SK-N-SH treated with all-trans-retinoic acid at 6 μM for 48 hours (cell line): ENCODE data around the gene CNTLN.

Source experiments
- ATAC-seq: fragments of 200-7000 bp; cut with Tn5 transposase; 3 replicates; pipeline ENCODE4 v1.9.1; 2020; ENCODE audit warnings: mild to moderate bottlenecking, moderate library complexity
- ARNTL ChIP-seq: fragments of 450-650 bp; formaldehyde crosslinking; IDR thresholded peaks from 2 replicates; pipeline ENCODE4 v1.5.0; 2020; ENCODE audit warnings: low read depth, mild to moderate bottlenecking, moderate library complexity, borderline replicate concordance
- BACH2 ChIP-seq: fragments of 250-450 bp; sonication (Bioruptor Pico); IDR thresholded peaks from 2 replicates; pipeline ENCODE4 v1.9.0; 2021; ENCODE audit warnings: mild to moderate bottlenecking, borderline replicate concordance
- CSDC2 ChIP-seq: fragments of 250-450 bp; sonication (Bioruptor Pico); IDR thresholded peaks from 2 replicates; pipeline ENCODE4 v1.5.0; 2020; ENCODE audit warnings: mild to moderate bottlenecking, moderate library complexity
- CSRNP3 ChIP-seq: fragments of 250-450 bp; sonication (Bioruptor Pico); IDR thresholded peaks from 2 replicates; pipeline ENCODE4 v1.5.1; 2021; ENCODE audit warnings: mild to moderate bottlenecking, moderate library complexity
- ESRRG ChIP-seq: fragments of 250-450 bp; sonication (Bioruptor Pico); IDR thresholded peaks from 2 replicates; pipeline ENCODE4 v1.6.1; 2021; ENCODE audit warnings: mild to moderate bottlenecking
- GLIS3 ChIP-seq: fragments of 250-450 bp; sonication (Bioruptor Pico); IDR thresholded peaks from 2 replicates; pipeline ENCODE4 v1.5.0; 2020; ENCODE audit warnings: mild to moderate bottlenecking, moderate library complexity
- ISL1 ChIP-seq: fragments of 250-450 bp; sonication (Bioruptor Pico); IDR thresholded peaks from 2 replicates; pipeline ENCODE4 v2.1.2; 2022; ENCODE audit warnings: mild to moderate bottlenecking, moderate library complexity
- OSR1 ChIP-seq: fragments of 250-450 bp; sonication (Bioruptor Pico); IDR thresholded peaks from 2 replicates; pipeline ENCODE4 v1.8.0; 2022; ENCODE audit warnings: moderate library complexity, mild to moderate bottlenecking, inconsistent platforms
- PATZ1 ChIP-seq: fragments of 250-450 bp; sonication (Bioruptor Pico); IDR thresholded peaks from 2 replicates; pipeline ENCODE4 v1.8.0; 2020; ENCODE audit warnings: mild to moderate bottlenecking, moderate library complexity, borderline replicate concordance
- PPARA ChIP-seq: fragments of 250-450 bp; sonication (Bioruptor Pico); IDR thresholded peaks from 2 replicates; pipeline ENCODE4 v1.5.0; 2020; ENCODE audit warnings: mild to moderate bottlenecking, borderline replicate concordance
- RARB ChIP-seq: fragments of 250-450 bp; sonication (Bioruptor Pico); IDR thresholded peaks from 2 replicates; pipeline ENCODE4 v1.8.0; 2021; ENCODE audit warnings: mild to moderate bottlenecking, moderate library complexity
- SNAI2 ChIP-seq: fragments of 250-450 bp; sonication (Bioruptor Pico); IDR thresholded peaks from 2 replicates; pipeline ENCODE4 v1.5.0; 2020; ENCODE audit warnings: mild to moderate bottlenecking, moderate library complexity
- TCF4 ChIP-seq: fragments of 250-450 bp; sonication (Bioruptor Pico); IDR thresholded peaks from 2 replicates; pipeline ENCODE4 v1.8.0; 2021; ENCODE audit warnings: mild to moderate bottlenecking, moderate library complexity, borderline replicate concordance
- TOX ChIP-seq: fragments of 250-450 bp; sonication (Bioruptor Pico); IDR thresholded peaks from 2 replicates; pipeline ENCODE4 v1.8.0; 2021; ENCODE audit warnings: mild to moderate bottlenecking, moderate library complexity, borderline replicate concordance
- ZC3H10 ChIP-seq: fragments of 250-450 bp; sonication (Bioruptor Pico); IDR thresholded peaks from 2 replicates; pipeline ENCODE4 v1.5.1; 2021; ENCODE audit warnings: mild to moderate bottlenecking, moderate library complexity
- ZFP30 ChIP-seq: fragments of 450-650 bp; formaldehyde crosslinking; IDR thresholded peaks from 2 replicates; pipeline ENCODE4 v1.5.0; 2022; ENCODE audit warnings: mild to moderate bottlenecking, moderate library complexity
- ZNF565 ChIP-seq: fragments of 450-650 bp; formaldehyde crosslinking; conservative IDR thresholded peaks from 2 replicates; pipeline ENCODE4 v1.5.0; 2020; ENCODE audit warnings: low read depth, mild to moderate bottlenecking, moderate library complexity
- ZNF70 ChIP-seq: fragments of 450-650 bp; formaldehyde crosslinking; IDR thresholded peaks from 2 replicates; pipeline ENCODE4 v1.5.0; 2020; ENCODE audit warnings: mild to moderate bottlenecking, moderate library complexity
- TF ChIP-seq, protein P1 (sequence below): fragments of 250-450 bp; sonication (Bioruptor Pico); IDR thresholded peaks from 2 replicates; pipeline ENCODE4 v1.5.0; 2020; ENCODE audit warnings: mild to moderate bottlenecking, moderate library complexity
- TF ChIP-seq, protein P2 (sequence below): fragments of 250-450 bp; sonication (Bioruptor Pico); IDR thresholded peaks from 2 replicates; pipeline ENCODE4 v1.5.1; 2020; ENCODE audit warnings: low read depth, mild to moderate bottlenecking, moderate library complexity

CNTLN gene

GRCh38 chr9:17160327-17160726 lies 25.5 kb downstream of the CNTLN start:
- ATAC-seq = no peak
- TF ChIP-seq ESRRG (CRISPR knock-in tag) (no peak), PPARA (CRISPR knock-in tag) (no peak), SNAI2 (CRISPR knock-in tag) (no peak), ISL1 (CRISPR knock-in tag) (no peak), CSRNP3 (CRISPR knock-in tag) (no peak), ARNTL (no peak), CSDC2 (CRISPR knock-in tag) (no peak), TOX (CRISPR knock-in tag) (no peak), ZC3H10 (CRISPR knock-in tag) (no peak), BACH2 (CRISPR knock-in tag) (no peak), ZNF565 (CRISPR knock-in tag) (no peak), ZFP30 (CRISPR knock-in tag) (no peak), ZNF70 (CRISPR knock-in tag) (no peak), RARB (no peak), OSR1 (CRISPR knock-in tag) (no peak), GLIS3 (CRISPR knock-in tag) (no peak), PATZ1 (no peak), TCF4 (CRISPR knock-in tag) (no peak)
- TF ChIP-seq, protein P1, sequence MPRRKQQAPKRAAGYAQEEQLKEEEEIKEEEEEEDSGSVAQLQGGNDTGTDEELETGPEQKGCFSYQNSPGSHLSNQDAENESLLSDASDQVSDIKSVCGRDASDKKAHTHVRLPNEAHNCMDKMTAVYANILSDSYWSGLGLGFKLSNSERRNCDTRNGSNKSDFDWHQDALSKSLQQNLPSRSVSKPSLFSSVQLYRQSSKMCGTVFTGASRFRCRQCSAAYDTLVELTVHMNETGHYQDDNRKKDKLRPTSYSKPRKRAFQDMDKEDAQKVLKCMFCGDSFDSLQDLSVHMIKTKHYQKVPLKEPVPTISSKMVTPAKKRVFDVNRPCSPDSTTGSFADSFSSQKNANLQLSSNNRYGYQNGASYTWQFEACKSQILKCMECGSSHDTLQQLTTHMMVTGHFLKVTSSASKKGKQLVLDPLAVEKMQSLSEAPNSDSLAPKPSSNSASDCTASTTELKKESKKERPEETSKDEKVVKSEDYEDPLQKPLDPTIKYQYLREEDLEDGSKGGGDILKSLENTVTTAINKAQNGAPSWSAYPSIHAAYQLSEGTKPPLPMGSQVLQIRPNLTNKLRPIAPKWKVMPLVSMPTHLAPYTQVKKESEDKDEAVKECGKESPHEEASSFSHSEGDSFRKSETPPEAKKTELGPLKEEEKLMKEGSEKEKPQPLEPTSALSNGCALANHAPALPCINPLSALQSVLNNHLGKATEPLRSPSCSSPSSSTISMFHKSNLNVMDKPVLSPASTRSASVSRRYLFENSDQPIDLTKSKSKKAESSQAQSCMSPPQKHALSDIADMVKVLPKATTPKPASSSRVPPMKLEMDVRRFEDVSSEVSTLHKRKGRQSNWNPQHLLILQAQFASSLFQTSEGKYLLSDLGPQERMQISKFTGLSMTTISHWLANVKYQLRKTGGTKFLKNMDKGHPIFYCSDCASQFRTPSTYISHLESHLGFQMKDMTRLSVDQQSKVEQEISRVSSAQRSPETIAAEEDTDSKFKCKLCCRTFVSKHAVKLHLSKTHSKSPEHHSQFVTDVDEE (CRISPR knock-in tag) = no peak
- TF ChIP-seq, protein P2, sequence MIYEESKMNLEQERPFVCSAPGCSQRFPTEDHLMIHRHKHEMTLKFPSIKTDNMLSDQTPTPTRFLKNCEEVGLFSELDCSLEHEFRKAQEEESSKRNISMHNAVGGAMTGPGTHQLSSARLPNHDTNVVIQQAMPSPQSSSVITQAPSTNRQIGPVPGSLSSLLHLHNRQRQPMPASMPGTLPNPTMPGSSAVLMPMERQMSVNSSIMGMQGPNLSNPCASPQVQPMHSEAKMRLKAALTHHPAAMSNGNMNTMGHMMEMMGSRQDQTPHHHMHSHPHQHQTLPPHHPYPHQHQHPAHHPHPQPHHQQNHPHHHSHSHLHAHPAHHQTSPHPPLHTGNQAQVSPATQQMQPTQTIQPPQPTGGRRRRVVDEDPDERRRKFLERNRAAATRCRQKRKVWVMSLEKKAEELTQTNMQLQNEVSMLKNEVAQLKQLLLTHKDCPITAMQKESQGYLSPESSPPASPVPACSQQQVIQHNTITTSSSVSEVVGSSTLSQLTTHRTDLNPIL (CRISPR knock-in tag) = no peak
- TF ChIP-seq, all 23 proteins: peak for 0

DNA sequence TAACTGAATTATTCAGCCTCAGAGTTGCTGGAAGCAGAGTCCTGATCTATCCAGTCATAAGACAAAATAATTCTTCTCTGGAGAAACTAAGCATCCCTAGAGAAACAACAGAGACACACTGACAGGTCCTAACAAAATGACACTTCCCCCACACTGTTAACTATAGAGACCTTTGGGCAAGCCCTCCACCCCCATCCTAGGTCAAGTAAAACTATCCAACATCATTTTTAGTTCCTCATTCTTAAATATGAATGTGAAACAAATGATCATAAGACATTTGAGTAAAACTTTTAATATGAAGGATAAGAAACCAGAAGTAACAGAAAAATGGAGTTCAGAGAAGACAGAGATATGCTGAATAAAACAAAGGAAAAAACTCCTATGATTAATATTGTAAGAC lies 30.9 kb downstream of the CNTLN start:
- TF ChIP-seq ZNF565 (CRISPR knock-in tag) (no peak), PATZ1 (no peak), TCF4 (CRISPR knock-in tag) (no peak), CSDC2 (CRISPR knock-in tag) (no peak), GLIS3 (CRISPR knock-in tag) (no peak), CSRNP3 (CRISPR knock-in tag) (no peak), BACH2 (CRISPR knock-in tag) (no peak), SNAI2 (CRISPR knock-in tag) (no peak), ESRRG (CRISPR knock-in tag) (no peak), ARNTL (no peak)
- TF ChIP-seq, protein P1 (CRISPR knock-in tag) = no peak
- ATAC-seq = no peak
